HG03025 (cell line): Measurements from ENCODE around the gene ANK2.

Experiments used
- ATAC-seq: cut with Tn5 transposase; IDR thresholded peaks from one replicate; pipeline ENCODE4 v1.9.1; 2021; ENCODE audit warnings: mild to moderate bottlenecking, moderate library complexity; ENCODE audit not compliant: unreplicated experiment, low FRiP score

The ANK2 gene

GRCh38 chr4:113049421-113050370 lies at the start of gene ANK2:
ANK2 (plus strand) TSS chr4:113049653; CDS start chr4:113049729, 76 bp downstream.
- ATAC-seq: no peak

DNA sequence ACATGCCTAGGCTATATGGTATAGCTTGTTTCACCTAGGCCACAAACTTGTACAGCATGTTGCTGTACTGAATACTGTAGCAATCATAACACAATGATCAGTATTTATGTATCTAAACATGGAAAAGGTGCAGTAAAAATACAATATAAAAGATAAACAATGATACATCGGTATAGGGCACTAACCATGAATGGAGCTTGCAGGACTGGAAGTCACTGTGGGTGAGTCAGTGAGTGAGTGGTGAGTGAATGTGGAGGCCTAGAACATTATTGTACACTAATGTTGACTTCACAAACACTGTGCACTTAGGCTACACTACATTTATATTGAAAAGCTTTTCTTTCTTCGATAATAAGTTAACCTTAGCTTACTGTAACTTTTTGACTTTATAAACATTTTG lies 45.6 kb upstream of the ANK2 start:
- ATAC-seq: no peak

- no peak for ATAC-seq
Observed at GRCh38 chr4:113004655-113005054, 44.8 kb upstream of the ANK2 start.

- no peak for ATAC-seq
Observed at GRCh38 chr4:113006632-113007031, 42.8 kb upstream of the ANK2 start.

DNA sequence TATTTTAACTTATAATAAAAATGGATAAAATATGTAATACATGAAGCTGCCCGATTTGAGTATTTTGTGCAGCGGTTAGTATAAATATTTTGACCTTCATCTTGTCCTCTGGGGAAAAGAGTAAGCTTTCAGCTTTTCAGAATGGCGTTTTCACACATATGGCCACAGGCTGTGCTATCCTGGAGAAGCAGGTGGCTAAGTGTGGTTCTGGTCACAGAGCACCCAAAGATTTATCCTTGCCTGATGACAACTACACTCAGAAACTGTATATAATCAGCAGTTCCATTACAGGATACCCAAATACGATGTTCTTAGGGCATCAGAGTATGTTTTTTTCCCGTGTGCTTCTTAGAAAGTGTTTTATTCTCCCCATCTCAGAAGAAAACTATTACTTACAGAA lies 42.3 kb upstream of the ANK2 start:
- no peak for ATAC-seq

DNA sequence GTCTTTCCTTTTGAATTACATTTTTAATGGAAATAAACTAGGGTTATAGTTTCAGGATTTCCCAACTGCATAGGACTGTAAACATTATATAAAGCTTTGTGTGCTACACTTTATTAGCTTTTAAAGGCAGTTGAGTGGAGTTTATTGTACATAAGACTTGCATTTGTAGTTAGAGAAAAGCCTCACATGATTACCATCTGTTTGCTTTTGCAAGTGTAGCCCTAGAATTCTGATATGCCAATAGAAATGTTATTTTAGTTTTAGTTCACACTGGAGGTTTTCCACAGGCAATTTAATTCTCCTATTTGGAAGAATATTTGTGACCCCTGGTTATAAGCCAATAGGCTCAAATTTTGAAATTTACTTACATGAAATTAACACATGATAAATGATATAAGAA lies 41.3 kb upstream of the ANK2 start:
- no peak for ATAC-seq

GRCh38 chr4:113008716-113009115 lies 40.7 kb upstream of the ANK2 start:
- no peak for ATAC-seq

DNA sequence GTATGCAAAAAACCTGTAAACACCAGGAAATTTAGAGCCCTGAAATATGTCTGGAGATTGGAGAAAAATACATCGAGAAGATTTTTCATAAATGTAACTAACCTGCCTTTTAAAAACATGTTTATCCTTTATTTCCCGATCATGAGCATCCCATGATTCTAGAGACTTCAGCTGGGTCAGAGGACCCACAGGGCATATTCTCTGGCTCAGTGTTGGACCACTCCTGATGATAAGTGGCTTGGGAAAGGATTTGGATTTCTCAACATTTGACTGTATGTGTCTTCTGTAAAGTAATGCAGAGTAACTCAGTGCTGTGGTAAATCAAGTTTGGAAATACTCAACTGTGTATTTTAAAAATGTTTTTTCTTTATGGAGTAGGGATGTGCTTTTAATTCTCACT lies 40.0 kb upstream of the ANK2 start:
- no peak for ATAC-seq

- ATAC-seq: no peak
Observed at GRCh38 chr4:113012122-113012725, 37.2 kb upstream of the ANK2 start.

GRCh38 chr4:113012786-113013185 lies 36.7 kb upstream of the ANK2 start:
- no peak for ATAC-seq

GRCh38 chr4:113013751-113014150 lies 35.7 kb upstream of the ANK2 start:
- no peak for ATAC-seq

DNA sequence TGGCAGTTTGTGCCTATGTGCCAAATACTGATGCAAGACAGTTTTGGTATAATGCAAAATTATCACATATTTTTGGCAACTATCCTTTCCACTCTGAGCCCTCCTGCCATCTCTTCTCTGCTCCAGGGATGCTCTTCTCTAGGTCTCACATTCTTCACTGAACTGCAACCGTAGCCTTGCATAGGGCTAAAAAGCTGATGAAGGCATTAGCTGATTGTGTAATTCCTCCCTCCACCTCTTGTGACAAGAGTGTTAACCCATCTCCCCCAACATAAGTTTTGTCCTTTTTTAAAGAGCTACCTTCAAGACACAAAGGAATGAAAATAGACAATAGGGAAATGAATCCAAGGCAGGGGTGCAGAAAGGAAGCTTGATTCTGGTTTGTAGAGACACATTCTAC lies 33.1 kb upstream of the ANK2 start:
- no peak for ATAC-seq

DNA sequence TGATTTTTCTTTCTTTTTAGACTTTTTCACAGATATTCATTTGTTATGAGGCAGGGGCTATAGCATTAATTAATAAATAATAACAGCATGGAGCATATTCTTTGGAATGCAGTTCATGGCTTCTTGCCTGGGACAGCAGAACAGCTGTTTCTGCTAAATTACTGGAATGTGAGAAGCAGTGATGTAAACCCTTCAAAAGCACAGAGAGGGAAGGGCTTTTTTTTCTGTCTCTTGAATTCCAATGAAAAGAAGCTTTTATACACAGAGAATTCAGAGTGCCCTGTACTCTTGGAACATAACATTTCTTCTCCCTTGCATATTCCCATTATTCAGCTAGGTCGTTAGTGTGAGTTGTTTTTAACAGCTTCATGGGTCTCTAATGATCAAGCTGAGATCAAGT lies 28.5 kb upstream of the ANK2 start:
- ATAC-seq: no peak

DNA sequence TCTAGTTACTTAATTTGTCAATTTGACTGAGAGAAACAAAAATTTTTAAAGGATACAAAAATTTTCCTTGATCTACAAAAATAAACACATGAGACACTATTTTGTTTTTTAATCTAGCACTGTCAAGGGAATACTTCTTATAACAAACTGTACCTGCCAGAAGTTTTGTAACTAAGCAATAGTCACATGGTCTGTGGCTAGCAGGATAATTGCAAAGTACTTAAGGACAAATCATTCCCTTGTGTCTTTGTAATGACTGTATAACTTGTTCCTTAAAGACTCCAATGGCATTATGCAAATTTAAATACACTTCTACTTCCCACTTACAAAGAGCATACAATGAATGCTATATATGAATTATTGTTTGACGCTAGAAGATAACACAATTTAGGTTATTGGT lies 25.1 kb upstream of the ANK2 start:
- ATAC-seq: no peak

GRCh38 chr4:113025416-113025815 lies 24.0 kb upstream of the ANK2 start:
- ATAC-seq: no peak

DNA sequence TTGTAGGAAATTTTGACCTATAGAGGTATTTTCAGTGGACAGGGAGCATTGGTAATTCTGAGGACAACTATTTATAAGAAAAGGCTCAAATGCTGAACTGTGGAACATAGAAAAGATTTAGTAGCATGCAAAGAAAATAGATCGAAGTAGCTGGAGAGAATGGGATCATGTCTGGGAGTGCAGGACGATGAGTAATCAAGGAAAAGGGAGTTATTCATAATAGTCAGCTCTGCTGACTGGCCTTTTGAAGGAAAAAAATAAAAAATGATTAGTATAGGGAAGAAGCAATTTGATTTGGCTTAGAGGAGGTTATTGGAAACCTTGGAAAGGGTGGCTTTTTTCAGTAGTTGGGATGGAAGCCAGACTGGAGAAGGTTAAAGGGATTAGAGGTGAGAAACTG lies 22.9 kb upstream of the ANK2 start:
- ATAC-seq: no peak

- no peak for ATAC-seq
Observed at GRCh38 chr4:113028074-113028473, 21.4 kb upstream of the ANK2 start.

GRCh38 chr4:113031212-113031611 lies 18.2 kb upstream of the ANK2 start:
- no peak for ATAC-seq

GRCh38 chr4:113040793-113041192 lies 8.7 kb upstream of the ANK2 start:
- peak; percentile 49 for ATAC-seq

GRCh38 chr4:113042502-113042901 lies 7.0 kb upstream of the ANK2 start:
- no peak for ATAC-seq

DNA sequence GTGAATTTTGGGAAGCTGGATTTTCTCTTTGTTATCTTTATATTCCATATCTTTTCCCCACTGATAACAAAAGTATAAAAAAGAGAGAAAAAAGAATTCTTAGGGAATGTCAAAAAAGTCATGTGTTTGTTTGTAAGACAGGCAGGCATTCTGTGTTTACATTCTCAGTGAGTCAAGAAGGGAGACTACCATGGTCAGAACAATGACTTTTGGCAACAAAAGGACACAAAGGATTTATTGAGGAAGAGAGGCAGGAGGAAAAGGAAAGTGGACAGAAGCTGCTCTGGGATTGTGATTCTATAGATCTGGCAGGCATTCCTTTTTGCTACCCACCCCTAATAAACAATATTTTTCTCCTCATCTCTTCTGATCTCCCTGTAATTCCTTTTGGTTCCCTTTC lies 5.9 kb upstream of the ANK2 start:
- ATAC-seq: no peak

- ATAC-seq: no peak
Observed at GRCh38 chr4:113050371-113050755, 910 bp downstream of the ANK2 start.
